ENCODE measurements around the gene LMF2. TPM values are rescaled to one million over a fixed set of nuclear protein-coding genes. Genes with fewer than 3 reads are reported as not detected.

Gene LMF2
- polyA plus RNA-seq, 1 donor (not counting 4 experiments of a cell fraction or from before 2014, with no cell fraction given), result 13.2 TPM

GRCh38 chr22:50475652-50476002 lies 31.9 kb downstream of the LMF2 start:
- FAIRE-seq, result no peak
- Histone ChIP-seq H3K4me1 (ENCODE audit: control insufficient read depth, extremely low read depth, insufficient read depth, low read length) (peaks cover 47% of the 10 kb centered on the region), H3K4me2 (ENCODE audit: control insufficient read depth, extremely low read depth, insufficient read depth, low read depth, low read length) (peak overlapping the region; percentile 82), H3K79me2 (ENCODE audit: control insufficient read depth, insufficient read depth, low read length) (peaks cover 39% of the 10 kb centered on the region), H3K9me1 (ENCODE audit: control insufficient read depth, extremely low read depth, insufficient read depth, low read length) (peaks cover 6% of the 10 kb centered on the region), H3K9me3 (ENCODE audit: control insufficient read depth, low read depth, low read length) (no peaks in the 10 kb centered on the region), H3K36me3 (ENCODE audit: control insufficient read depth in 2 of 2, extremely low read depth in 1 of 2, insufficient read depth in 2 of 2, low read length in 2 of 2) (peaks cover 1 to 16% of the 10 kb centered on the region in 2 experiments), H3K9ac (ENCODE audit: control insufficient read depth, extremely low read depth, insufficient read depth, low read length) (no peak overlapping the region), H3K4me3 (ENCODE audit: control insufficient read depth in 2 of 3, extremely low read depth in 1 of 3, insufficient read depth in 2 of 3, low read depth in 1 of 3, low read length in 3 of 3) (no peak overlapping the region), H2AFZ (ENCODE audit: control insufficient read depth, low read length) (no peak overlapping the region), H3K27me3 (ENCODE audit: control insufficient read depth, extremely low read depth, insufficient read depth, low read length) (peaks cover 10% of the 10 kb centered on the region), H4K20me1 (ENCODE audit: control insufficient read depth, extremely low read depth, insufficient read depth, low read length) (peaks cover 28% of the 10 kb centered on the region), H3K27ac (ENCODE audit: control insufficient read depth, insufficient read depth, low read length) (no peak overlapping the region)
- no peak for TF ChIP-seq EZH2 (IDR thresholded peaks at IDR 0.05; ENCODE audit: low read length)
- TF ChIP-seq CTCF (optimal IDR thresholded peaks at IDR 0.05 in 1 of 3, IDR thresholded peaks at IDR 0.05 in 1 of 3, conservative IDR thresholded peaks at IDR 0.05 in 1 of 3; ENCODE audit: extremely low read depth in 1 of 3, insufficient read depth in 2 of 3, low read length in 3 of 3), result no peak
- dilution Hi-C loops (cut with MboI; ENCODE audit: extremely low pct_ligation_motif_present, low sequenced_read_pairs), result no loop called here
- no peak for DNase-seq (ENCODE audit: low read depth, low spot score)

- Histone ChIP-seq H3K4me2 (ENCODE audit: control insufficient read depth, extremely low read depth, insufficient read depth, low read depth, low read length) (peak within 1 kb of the TSS; percentile 96), H3K4me3 (ENCODE audit: control insufficient read depth in 2 of 3, extremely low read depth in 1 of 3, insufficient read depth in 2 of 3, low read depth in 1 of 3, low read length in 3 of 3) (peak within 1 kb of the TSS; percentile 62 to 85 (median 80)), H3K27me3 (ENCODE audit: control insufficient read depth, extremely low read depth, insufficient read depth, low read length) (peaks cover 4% of the 10 kb centered on the region), H3K79me2 (ENCODE audit: control insufficient read depth, insufficient read depth, low read length) (peaks cover 45% of the 10 kb centered on the region), H3K9me1 (ENCODE audit: control insufficient read depth, extremely low read depth, insufficient read depth, low read length) (peaks cover 12% of the 10 kb centered on the region), H2AFZ (ENCODE audit: control insufficient read depth, low read length) (peak within 1 kb of the TSS; percentile 65), H3K9ac (ENCODE audit: control insufficient read depth, extremely low read depth, insufficient read depth, low read length) (peak within 1 kb of the TSS; percentile 78), H4K20me1 (ENCODE audit: control insufficient read depth, extremely low read depth, insufficient read depth, low read length) (peaks cover 34% of the 10 kb centered on the region), H3K36me3 (ENCODE audit: control insufficient read depth in 2 of 2, extremely low read depth in 1 of 2, insufficient read depth in 2 of 2, low read length in 2 of 2) (peaks cover 1 to 16% of the 10 kb centered on the region in 2 experiments), H3K9me3 (ENCODE audit: control insufficient read depth, low read depth, low read length) (no peaks in the 10 kb centered on the region), H3K4me1 (ENCODE audit: control insufficient read depth, extremely low read depth, insufficient read depth, low read length) (peaks cover 53% of the 10 kb centered on the region), H3K27ac (ENCODE audit: control insufficient read depth, insufficient read depth, low read length) (peak within 1 kb of the TSS; percentile 49)
- no peak for FAIRE-seq
- TF ChIP-seq CTCF (optimal IDR thresholded peaks at IDR 0.05 in 1 of 3, IDR thresholded peaks at IDR 0.05 in 1 of 3, conservative IDR thresholded peaks at IDR 0.05 in 1 of 3; ENCODE audit: extremely low read depth in 1 of 3, insufficient read depth in 2 of 3, low read length in 3 of 3) (no peak), EZH2 (IDR thresholded peaks at IDR 0.05; ENCODE audit: low read length) (no peak)
- dilution Hi-C loops (cut with MboI; ENCODE audit: extremely low pct_ligation_motif_present, low sequenced_read_pairs), result no loop called here
- peak; percentile 35 for DNase-seq (ENCODE audit: low read depth, low spot score)
Measured at GRCh38 chr22:50474710-50475651, 32.5 kb downstream of the LMF2 start, which contains the start of gene SBF1. Gene SBF1, minus strand, starts transcription at chr22:50475035. Its CDS starts 195 bp downstream, at chr22:50474840.

All from keratinocyte (primary cell).